Right ventricle myocardium superior (tissue), 1 donor: ENCODE results near the gene SSC5D. TPM values are rescaled to one million over a fixed set of nuclear protein-coding genes. Genes with fewer than 3 reads are reported as not detected.
A peak's percentile ranks its signal among the peaks of the same experiment; 100 is the strongest.

ENCODE experiments used
- ATAC-seq: fragments of 200-7000 bp; cut with Tn5 transposase; one replicate; pipeline ENCODE4 v1.9.1; 2020; ENCODE audit warnings: mild to moderate bottlenecking; ENCODE audit not compliant: poor library complexity
- DNase-seq: peaks from one replicate; pipeline ENCODE4 v3.0.0-alpha.2; 2020
- intact Hi-C: fragments of 100-400 bp; cut with DNase I; formaldehyde crosslinking; loops from one replicate; pipeline ENCODE4 v1.11.2; 2022
- total RNA-seq: library from RNA; stranded (reverse); fragmentation: NEBNext Ultra II Directional; extraction: Animal tissue kit (Norgen Biotek cat#: 25700); gene quantifications from one replicate; pipeline ENCODE4 v1.2.1, GENCODE V29; 2021
- donor health status: DM: no; HTN: yes; CAD: no; lungs with severe emphysema.

SSC5D gene
- total RNA-seq, 1 donor from 2014 or later: 2.6 TPM

GRCh38 chr19:55483706-55484592 lies 4.3 kb upstream of the SSC5D start:
- no peak for DNase-seq
- no peak for ATAC-seq
- intact Hi-C loops: no loop called here

- DNase-seq (peak; percentile 64), ATAC-seq (peak; percentile 71)
- intact Hi-C loops: no loop called here
Measured at GRCh38 chr19:55484593-55485438, 3.4 kb upstream of the SSC5D start, which contains the start of gene NAT14. TSS of gene NAT14 (plus strand) at chr19:55485188. CDS start at chr19:55485709, 521 bp downstream.

GRCh38 chr19:55485439-55486011 lies 2.7 kb upstream of the SSC5D start:
- intact Hi-C loops: no loop called here
- ATAC-seq (no peak), DNase-seq (no peak)

GRCh38 chr19:55486043-55486970 lies 1.9 kb upstream of the SSC5D start:
- DNase-seq (no peak), ATAC-seq (no peak)
- intact Hi-C loops: no loop called here

- ATAC-seq (peak; percentile 50), DNase-seq (peak; percentile 75)
- intact Hi-C loops: no loop called here
Measured at GRCh38 chr19:55486971-55487923, 989 bp upstream of the SSC5D start.

- DNase-seq (no peak), ATAC-seq (no peak)
- intact Hi-C loops: no loop called here
Measured at GRCh38 chr19:55488986-55489710, 912 bp downstream of the SSC5D start.

- ATAC-seq (no peak), DNase-seq (no peak)
- intact Hi-C loops: no loop called here
Measured at GRCh38 chr19:55489711-55490477, 1.7 kb downstream of the SSC5D start.

- ATAC-seq (no peak), DNase-seq (no peak)
- intact Hi-C loops: no loop called here
Measured at GRCh38 chr19:55490478-55491432, 2.5 kb downstream of the SSC5D start.

GRCh38 chr19:55491546-55492360 lies 3.5 kb downstream of the SSC5D start:
- intact Hi-C loops: no loop called here
- no peak for ATAC-seq
- no peak for DNase-seq

- ATAC-seq: no peak
- intact Hi-C loops: no loop called here
- no peak for DNase-seq
Measured at GRCh38 chr19:55492362-55492944, 4.2 kb downstream of the SSC5D start.

- ATAC-seq (no peak), DNase-seq (no peak)
- intact Hi-C loops: no loop called here
Measured at GRCh38 chr19:55493052-55493644, 4.9 kb downstream of the SSC5D start.

GRCh38 chr19:55493645-55494171 lies 5.5 kb downstream of the SSC5D start:
- intact Hi-C loops: no loop called here
- ATAC-seq: peak; percentile 2
- no peak for DNase-seq

- peak; percentile 73 for DNase-seq
- intact Hi-C loops: no loop called here
Measured at GRCh38 chr19:55494172-55494761, 6.0 kb downstream of the SSC5D start.

More at GRCh38 chr19:55494172-55494761, 6.0 kb downstream of the SSC5D start:
- peak; percentile 72 for ATAC-seq
